Activated T-cell treated with anti-CD3 and anti-CD28 coated beads, Interleukin-2, amount 50 U/mL, for 72 hours (primary cell): ENCODE measurements around the gene ACACB. TPM values are rescaled to one million over a fixed set of nuclear protein-coding genes. Genes with fewer than 3 reads are reported as not detected.

Experiments used
- ATAC-seq, 2 donors: fragments of 150-1000 bp; cut with Tn5 transposase; replicated peaks in 1 of 2; 2 replicates each; pipeline ENCODE4 v1.10.0; 2021; ENCODE audit warnings: moderate library complexity in 2 of 2, mild to moderate bottlenecking in 1 of 2
- DNase-seq, 2 donors: peaks; one replicate each; pipeline ENCODE4 v3.0.0; 2021 to 2022; ENCODE audit warnings: mixed read lengths in 1 of 2
- H3K27ac Mint-ChIP-seq: one replicate; pipeline ENCODE4 v1.8.0; 2022; ENCODE audit warnings: mild to moderate bottlenecking, moderate library complexity, mixed read lengths
- H3K27me3 Mint-ChIP-seq: one replicate; pipeline ENCODE4 v1.8.0; 2022; ENCODE audit warnings: low read depth, mixed read lengths
- H3K36me3 Mint-ChIP-seq, 2 donors: one replicate each; pipeline ENCODE4 v1.8.0; 2022; ENCODE audit warnings: mixed read lengths in 2 of 2, mild to moderate bottlenecking in 1 of 2; ENCODE audit not compliant: insufficient read depth in 2 of 2
- H3K4me1 Mint-ChIP-seq: one replicate; pipeline ENCODE4 v1.8.0; 2022; ENCODE audit warnings: low read depth, mixed read lengths
- H3K4me3 Mint-ChIP-seq, 2 donors: one replicate each; pipeline ENCODE4 v1.8.0; 2022; ENCODE audit warnings: mild to moderate bottlenecking in 2 of 2, mixed read lengths in 2 of 2, moderate library complexity in 2 of 2
- H3K9me3 Mint-ChIP-seq, 2 donors: one replicate each; pipeline ENCODE4 v1.8.0; 2022; ENCODE audit warnings: mixed read lengths in 2 of 2
- total RNA-seq, 2 donors: library from RNA; stranded (reverse); gene quantifications; one replicate each; pipeline ENCODE4 v1.2.3, GENCODE V29; 2022

ACACB gene
- total RNA-seq, 2 donors from 2014 or later, result 10.2 to 12.2 TPM

DNA sequence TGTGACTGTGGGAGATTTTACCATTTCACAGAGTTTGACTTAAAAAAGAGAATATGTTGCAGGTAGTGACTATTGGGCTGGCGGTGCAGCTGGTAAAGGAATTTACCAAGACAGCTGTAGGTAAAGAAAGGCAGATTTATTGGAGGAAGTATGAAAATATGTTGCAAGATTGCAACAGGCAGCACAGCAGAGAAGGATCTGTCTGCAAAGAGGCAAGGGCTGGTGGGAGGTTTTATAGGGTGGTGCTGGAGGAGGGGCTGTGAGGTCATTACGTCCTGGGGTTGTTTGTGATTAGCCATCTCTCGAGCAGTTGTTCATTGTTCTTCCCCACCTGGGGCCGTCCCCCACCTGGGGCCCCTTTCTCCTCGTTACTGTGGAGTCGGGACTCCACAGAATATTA lies 62.1 kb downstream of the ACACB start:
- no peak for ATAC-seq
- Mint-ChIP-seq H3K9me3 (no peaks in the 10 kb centered on the region), H3K4me1 (peaks cover 5% of the 10 kb centered on the region), H3K4me3 (no peak overlapping the region), H3K36me3 (peaks cover 0 to 3% of the 10 kb centered on the region in 2 donors), H3K27me3 (no peaks in the 10 kb centered on the region), H3K27ac (no peak overlapping the region)
- DNase-seq, result no peak

- H3K27ac Mint-ChIP-seq, result no peak overlapping the region
- H3K27me3 Mint-ChIP-seq, result no peaks in the 10 kb centered on the region
- DNase-seq (no peak), ATAC-seq (no peak)
- no peaks in the 10 kb centered on the region for H3K4me1 Mint-ChIP-seq
- H3K36me3 Mint-ChIP-seq, result peaks cover 0 to 3% of the 10 kb centered on the region in 2 donors
- H3K4me3 Mint-ChIP-seq, result no peak overlapping the region
- no peaks in the 10 kb centered on the region for H3K9me3 Mint-ChIP-seq
These were observed 63.5 kb downstream of the ACACB start for GRCh38 chr12:109179927-109180326.

GRCh38 chr12:109182041-109182839 lies 65.9 kb downstream of the ACACB start:
- Mint-ChIP-seq H3K4me3 (no peak overlapping the region), H3K4me1 (no peaks in the 10 kb centered on the region), H3K27ac (no peak overlapping the region), H3K36me3 (peaks cover 0 to 3% of the 10 kb centered on the region in 2 donors), H3K27me3 (no peaks in the 10 kb centered on the region), H3K9me3 (no peaks in the 10 kb centered on the region)
- DNase-seq (no peak), ATAC-seq (no peak)

DNA sequence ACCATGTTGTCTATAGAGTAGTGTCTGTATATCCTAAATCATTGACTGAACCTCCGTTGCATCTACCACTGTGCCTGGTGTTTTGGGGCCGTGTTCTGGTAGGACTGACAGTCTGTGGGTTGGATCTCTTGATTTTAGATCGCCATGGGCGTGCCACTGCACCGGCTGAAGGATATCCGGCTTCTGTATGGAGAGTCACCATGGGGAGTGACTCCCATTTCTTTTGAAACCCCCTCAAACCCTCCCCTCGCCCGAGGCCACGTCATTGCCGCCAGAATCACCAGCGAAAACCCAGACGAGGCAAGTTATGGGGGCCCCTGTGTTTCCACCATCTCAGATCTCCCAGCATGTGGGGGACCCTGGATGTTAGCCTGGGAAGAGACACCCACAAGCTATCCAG lies 69.1 kb downstream of the ACACB start:
- no peak overlapping the region for H3K4me3 Mint-ChIP-seq
- H3K9me3 Mint-ChIP-seq, result no peaks in the 10 kb centered on the region
- no peaks in the 10 kb centered on the region for H3K4me1 Mint-ChIP-seq
- DNase-seq, result no peak
- no peak overlapping the region for H3K27ac Mint-ChIP-seq
- peaks cover 0 to 3% of the 10 kb centered on the region in 2 donors for H3K36me3 Mint-ChIP-seq
- ATAC-seq, result no peak
- no peaks in the 10 kb centered on the region for H3K27me3 Mint-ChIP-seq

DNA sequence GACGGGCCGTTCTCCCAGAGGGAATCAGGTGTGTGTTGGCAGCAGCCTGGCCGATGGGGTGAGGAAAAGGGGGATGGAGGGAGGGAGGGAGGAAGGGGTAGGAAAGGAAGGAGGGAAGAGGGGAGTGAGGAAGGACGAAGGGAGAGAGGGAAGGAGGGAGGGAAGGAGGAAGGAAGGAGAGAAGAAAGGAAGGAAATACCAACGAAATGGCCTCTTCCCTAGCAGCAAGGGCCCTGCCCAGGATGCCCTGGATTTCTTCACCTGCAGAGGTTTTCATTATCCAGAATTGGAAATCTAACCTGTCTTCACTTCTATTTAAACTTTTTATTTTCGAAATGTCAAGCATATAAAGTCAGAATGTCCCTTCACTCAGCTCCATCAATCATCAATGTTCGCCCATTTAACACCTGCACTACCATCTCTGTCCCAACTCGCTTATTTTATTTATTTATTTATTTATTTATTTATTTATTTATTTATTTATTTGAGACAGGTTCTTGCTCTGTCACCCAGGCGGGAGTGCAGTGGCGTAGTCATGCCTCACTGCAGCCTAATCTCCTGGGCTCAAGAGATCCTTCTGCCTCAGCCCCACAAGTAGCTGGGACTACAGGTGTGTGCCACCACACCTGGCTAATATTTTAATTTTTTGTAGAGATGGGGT lies 70.7 kb downstream of the ACACB start:
- Mint-ChIP-seq H3K27ac (no peak overlapping the region), H3K4me3 (no peak overlapping the region), H3K36me3 (peaks cover 0 to 3% of the 10 kb centered on the region in 2 donors), H3K9me3 (no peaks in the 10 kb centered on the region), H3K4me1 (no peaks in the 10 kb centered on the region), H3K27me3 (no peaks in the 10 kb centered on the region)
- no peak for DNase-seq
- no peak for ATAC-seq

DNA sequence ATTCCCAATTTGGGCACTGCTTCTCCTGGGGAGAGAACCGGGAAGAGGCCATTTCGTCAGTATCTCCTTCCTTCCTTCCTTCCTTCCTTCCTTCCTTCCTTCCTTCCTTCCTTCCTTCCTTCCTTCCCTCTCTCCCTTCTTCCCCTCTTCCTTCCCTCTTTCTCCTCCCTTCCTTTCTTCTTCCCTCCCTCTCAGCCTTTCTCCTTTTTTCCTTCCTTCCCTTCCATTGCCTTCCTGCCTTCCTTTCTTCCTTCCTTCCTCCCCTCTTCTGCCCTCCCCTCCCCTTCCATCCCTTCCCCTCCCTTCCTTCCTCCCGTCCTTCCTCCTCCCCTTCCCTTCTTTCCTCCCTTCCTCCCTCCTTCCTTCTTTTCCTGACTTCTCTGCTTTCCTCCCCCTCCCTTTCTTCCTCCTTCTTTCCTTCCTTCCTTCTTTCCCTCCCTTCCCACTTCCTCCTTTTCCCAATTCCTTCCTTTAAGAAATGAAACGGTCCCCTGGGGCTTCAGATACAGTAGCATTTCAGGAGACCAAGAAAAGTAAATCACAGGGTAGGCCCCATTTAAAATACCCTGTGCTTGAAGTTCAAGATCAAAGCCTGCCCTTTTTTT lies 71.8 kb downstream of the ACACB start:
- Mint-ChIP-seq H3K27ac (no peak overlapping the region), H3K36me3 (no peaks in the 10 kb centered on the region), H3K4me1 (no peaks in the 10 kb centered on the region), H3K9me3 (no peaks in the 10 kb centered on the region), H3K27me3 (no peaks in the 10 kb centered on the region), H3K4me3 (no peak overlapping the region)
- ATAC-seq (no peak), DNase-seq (no peak)

DNA sequence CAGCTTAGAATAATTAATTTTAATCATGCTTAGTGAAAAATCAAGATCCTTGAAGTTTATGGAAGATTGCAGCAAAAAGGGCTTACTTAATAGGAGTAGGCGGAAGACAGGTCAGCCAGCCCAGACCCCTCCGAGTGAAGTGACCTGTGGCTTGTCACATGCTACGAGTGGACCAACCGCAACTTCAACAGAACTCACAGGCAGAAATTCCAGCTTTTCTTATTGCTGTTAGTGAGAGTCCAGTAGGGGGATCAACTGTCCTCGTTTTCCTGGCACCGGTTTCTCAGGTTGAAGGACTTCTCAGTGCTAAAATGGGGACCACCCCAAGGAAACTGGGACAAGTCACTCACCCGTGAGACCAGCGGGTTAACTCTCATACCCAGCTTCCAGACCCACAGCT lies 72.9 kb downstream of the ACACB start:
- Mint-ChIP-seq H3K4me1 (no peaks in the 10 kb centered on the region), H3K4me3 (no peak overlapping the region), H3K27ac (no peak overlapping the region), H3K9me3 (no peaks in the 10 kb centered on the region), H3K27me3 (no peaks in the 10 kb centered on the region), H3K36me3 (no peaks in the 10 kb centered on the region)
- ATAC-seq (no peak), DNase-seq (no peak)

GRCh38 chr12:109191621-109192250 lies 75.3 kb downstream of the ACACB start:
- Mint-ChIP-seq H3K9me3 (no peaks in the 10 kb centered on the region), H3K27ac (no peak overlapping the region), H3K27me3 (no peaks in the 10 kb centered on the region), H3K4me1 (no peaks in the 10 kb centered on the region), H3K36me3 (peaks cover 0 to 5% of the 10 kb centered on the region in 2 donors), H3K4me3 (no peak overlapping the region)
- no peak for DNase-seq
- ATAC-seq, result no peak

DNA sequence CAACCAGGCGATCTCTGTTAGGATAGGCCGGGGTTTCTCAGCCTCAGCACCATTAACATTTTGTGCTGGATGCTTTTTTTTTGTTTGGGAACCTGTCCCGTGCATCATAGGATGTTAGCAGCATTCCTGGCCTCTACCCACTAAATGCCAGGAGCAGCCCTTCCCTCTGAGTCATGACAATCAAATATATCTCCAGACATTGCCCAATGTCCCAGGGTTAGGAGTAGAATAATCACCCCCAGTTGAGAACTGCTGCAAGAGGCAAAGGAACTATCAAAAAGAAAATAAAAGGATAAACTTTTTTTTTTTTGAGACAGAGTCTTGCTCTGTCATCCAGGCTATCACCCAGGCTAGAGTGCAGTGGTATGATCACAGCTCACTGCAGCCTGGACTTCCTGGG lies 76.0 kb downstream of the ACACB start:
- DNase-seq (no peak), ATAC-seq (no peak)
- Mint-ChIP-seq H3K27me3 (no peaks in the 10 kb centered on the region), H3K4me3 (no peak overlapping the region), H3K9me3 (no peaks in the 10 kb centered on the region), H3K27ac (no peak overlapping the region), H3K4me1 (no peaks in the 10 kb centered on the region), H3K36me3 (peaks cover 0 to 5% of the 10 kb centered on the region in 2 donors)

GRCh38 chr12:109193896-109194295 lies 77.5 kb downstream of the ACACB start:
- H3K36me3 Mint-ChIP-seq, result peaks cover 0 to 5% of the 10 kb centered on the region in 2 donors
- DNase-seq (no peak), ATAC-seq (no peak)
- H3K9me3 Mint-ChIP-seq, result no peaks in the 10 kb centered on the region
- no peaks in the 10 kb centered on the region for H3K4me1 Mint-ChIP-seq
- H3K27ac Mint-ChIP-seq, result no peak overlapping the region
- no peak overlapping the region for H3K4me3 Mint-ChIP-seq
- H3K27me3 Mint-ChIP-seq, result no peaks in the 10 kb centered on the region

- Mint-ChIP-seq H3K36me3 (peaks cover 0 to 5% of the 10 kb centered on the region in 2 donors), H3K27ac (no peak overlapping the region), H3K4me1 (no peaks in the 10 kb centered on the region), H3K27me3 (no peaks in the 10 kb centered on the region), H3K9me3 (no peaks in the 10 kb centered on the region), H3K4me3 (no peak overlapping the region)
- no peak for DNase-seq
- ATAC-seq, result no peak
These were observed 79.9 kb downstream of the ACACB start for GRCh38 chr12:109196332-109196731.

GRCh38 chr12:109197327-109197726 lies 80.9 kb downstream of the ACACB start:
- Mint-ChIP-seq H3K36me3 (peaks cover 0 to 5% of the 10 kb centered on the region in 2 donors), H3K4me3 (no peak overlapping the region), H3K27me3 (no peaks in the 10 kb centered on the region), H3K4me1 (no peaks in the 10 kb centered on the region), H3K27ac (no peak overlapping the region), H3K9me3 (no peaks in the 10 kb centered on the region)
- ATAC-seq (no peak), DNase-seq (no peak)

DNA sequence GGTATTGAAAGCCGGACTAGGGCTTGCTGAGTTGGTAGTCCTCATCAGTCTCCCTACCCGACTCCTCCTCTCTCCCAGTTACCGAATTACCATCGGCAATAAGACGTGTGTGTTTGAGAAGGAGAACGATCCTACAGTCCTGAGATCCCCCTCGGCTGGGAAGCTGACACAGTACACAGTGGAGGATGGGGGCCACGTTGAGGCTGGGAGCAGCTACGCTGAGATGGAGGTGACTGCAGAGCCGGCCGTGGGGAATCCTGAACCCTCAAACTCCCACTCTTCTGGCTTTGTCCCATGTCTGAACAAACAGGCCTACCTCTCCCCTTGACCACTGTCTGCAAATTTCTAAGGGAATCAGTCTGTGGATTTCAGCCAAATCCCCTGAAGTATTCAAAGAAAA lies 82.9 kb downstream of the ACACB start:
- H3K9me3 Mint-ChIP-seq, result no peaks in the 10 kb centered on the region

More for the DNA sequence above, 82.9 kb downstream of the ACACB start:
- no peaks in the 10 kb centered on the region for H3K27me3 Mint-ChIP-seq
- H3K4me1 Mint-ChIP-seq, result no peaks in the 10 kb centered on the region
- no peak overlapping the region for H3K27ac Mint-ChIP-seq
- no peak overlapping the region for H3K4me3 Mint-ChIP-seq
- ATAC-seq (no peak), DNase-seq (no peak)
- H3K36me3 Mint-ChIP-seq, result peaks cover 0 to 5% of the 10 kb centered on the region in 2 donors
